GM18498 (cell line): Measurements from ENCODE around the gene NGEF.
"Not testable (repeated sequence)": the region's sequence is repeated elsewhere in the genome, so short reads cannot be mapped to it uniquely, and the experiment has no call there.

Source experiments
- ATAC-seq: cut with Tn5 transposase; IDR thresholded peaks from one replicate; pipeline ENCODE4 v1.9.1; 2021; ENCODE audit warnings: mild to moderate bottlenecking, moderate library complexity; ENCODE audit not compliant: unreplicated experiment

The NGEF gene

DNA sequence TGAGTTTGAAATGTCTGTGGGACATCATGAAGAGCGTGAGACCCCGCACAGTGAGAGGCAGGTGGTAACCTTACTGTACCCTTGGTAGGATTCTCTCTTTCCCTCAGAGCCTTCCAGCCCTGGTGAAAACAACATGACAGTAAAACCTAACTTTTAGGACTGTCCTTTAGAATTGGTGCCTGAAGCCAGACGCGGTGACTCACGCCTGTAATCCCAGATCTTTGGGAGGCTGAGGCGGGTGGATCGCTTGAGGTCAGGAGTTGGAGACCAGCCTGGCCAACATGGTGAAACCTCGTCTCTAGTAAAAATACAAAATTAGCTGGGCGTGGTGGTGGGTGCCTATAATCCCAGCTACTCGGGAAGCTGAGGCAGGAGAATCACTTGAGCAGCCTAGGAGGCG, 161.0 kb downstream of the NGEF start:
- ATAC-seq = not testable (repeated sequence)

DNA sequence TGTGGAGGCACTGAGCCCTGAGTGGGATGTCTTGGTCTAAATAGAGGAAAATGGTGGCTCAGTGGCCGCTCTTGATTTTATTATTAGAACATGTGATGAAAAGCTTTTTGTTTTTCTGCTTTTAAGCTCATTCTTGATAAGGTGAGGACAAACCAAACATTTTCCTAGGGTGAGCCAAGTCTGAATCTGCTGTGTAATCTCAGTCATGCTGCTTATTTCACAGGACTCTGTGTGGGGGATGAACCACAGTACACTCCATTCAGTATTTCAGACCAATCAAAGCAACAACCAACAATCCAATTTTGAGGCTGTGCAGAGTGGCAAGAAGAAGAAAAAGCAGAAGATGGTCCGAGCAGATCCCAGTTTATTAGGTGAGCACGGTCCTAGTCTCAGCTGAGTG, 163.0 kb downstream of the NGEF start:
- no peak for ATAC-seq

DNA sequence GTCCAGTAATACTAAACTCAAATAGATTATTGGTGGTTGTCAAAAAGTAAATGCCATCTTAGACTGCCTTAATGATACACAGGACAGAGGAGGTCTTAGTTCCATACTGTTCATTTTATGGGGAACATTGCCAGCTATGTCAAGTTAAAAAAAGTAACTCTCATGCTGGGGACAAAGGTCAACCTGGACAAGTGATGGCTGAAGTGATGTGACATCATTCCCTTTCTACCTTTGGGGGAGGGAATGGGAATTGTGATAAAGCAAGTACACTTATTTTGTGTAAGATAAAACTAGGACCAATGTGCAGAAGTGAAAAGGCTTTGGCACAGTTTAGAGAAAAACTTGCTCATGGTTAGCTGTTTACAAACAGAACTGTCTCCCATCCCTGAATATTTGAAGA, 167.0 kb downstream of the NGEF start:
- no peak for ATAC-seq

DNA sequence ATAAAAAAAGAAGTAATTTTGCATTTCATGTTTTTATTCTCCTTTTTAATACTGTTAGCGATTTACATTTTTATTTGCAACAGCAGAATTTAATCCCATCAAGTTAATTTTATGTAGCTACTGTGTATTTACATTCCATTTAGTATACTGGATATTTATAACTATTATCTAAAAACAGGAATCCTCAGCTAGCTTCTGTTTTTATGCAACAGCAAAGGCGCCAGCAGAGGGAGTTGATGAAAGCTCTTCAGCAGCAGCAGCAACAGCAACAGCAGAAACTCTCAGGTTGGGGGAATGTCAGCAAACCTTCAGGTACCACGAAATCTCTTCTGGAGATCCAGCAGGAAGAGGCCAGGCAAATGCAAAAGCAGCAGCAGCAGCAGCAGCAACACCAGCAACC, 169.2 kb downstream of the NGEF start:
- ATAC-seq = no peak

DNA sequence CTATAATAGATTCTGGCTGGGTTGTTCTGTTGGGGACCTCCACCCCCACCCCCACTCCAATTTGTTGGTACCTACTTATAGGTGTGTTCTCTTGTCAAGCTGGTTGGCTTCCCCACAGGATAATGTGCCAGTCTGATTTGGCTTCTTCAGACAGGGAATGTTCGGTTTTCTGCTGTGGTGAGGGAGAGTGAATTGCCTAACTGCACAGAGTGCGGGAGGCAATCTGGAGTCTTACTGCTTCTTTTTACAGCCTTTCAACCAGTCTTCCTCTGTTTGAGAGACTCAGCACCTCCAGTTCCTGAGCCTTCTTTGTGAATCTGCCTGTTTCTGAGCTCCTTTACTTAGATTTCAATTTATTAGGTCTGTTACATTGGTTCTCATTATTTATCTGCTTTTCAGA, 170.4 kb downstream of the NGEF start:
- ATAC-seq = no peak

DNA sequence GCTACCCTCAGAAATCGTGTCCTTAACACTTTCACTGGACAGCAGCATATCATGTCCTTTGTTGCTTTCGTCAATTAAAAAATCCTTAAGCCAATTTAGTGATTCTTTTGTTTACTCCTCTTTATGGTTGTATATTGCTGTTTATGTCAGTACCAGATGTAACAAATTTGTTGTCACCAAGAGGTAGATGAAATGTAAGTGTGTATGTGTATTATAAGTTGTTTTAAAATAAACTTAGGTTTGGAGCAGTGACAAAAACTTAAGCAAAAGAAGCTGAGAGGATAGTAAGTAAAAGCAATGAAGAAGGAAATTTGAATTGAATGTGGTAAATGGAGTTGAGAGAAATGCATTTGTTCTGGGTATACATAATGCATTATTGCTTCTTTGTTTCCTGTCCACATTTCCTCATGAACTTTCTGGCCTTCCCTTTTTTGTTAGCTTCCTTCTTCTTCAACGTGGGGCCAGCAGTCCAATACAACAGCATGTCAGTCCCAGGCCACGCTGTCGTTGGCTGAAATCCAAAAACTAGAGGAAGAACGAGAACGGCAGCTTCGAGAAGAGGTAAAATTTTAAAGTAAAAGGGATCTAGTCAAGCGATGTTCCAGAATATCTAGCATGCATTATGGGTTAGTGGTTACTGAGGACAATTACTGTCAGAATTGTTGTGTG, 173.5 kb downstream of the NGEF start:
- no peak for ATAC-seq

DNA sequence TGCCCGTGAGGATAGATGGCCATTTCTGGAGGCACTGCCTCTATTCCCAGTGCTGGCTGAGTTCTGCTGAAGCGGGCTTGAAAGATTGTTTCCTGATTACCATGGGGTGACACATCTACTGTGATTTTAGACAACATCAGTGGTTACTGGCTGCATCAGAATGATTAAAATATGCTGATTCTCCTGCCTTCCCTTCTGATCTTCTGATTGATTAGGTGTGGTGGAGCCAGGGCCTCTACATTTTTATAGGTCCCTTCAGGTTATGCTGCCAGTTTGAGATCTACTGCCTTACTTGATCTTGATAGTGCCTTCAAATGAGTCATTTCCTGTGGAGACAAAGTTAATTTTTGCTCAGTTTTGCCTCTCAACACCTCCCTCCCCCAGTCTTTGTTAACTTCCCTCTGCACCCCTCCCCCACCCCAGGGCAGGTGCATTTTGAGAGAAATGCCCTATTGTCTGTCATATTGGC, 174.6 kb downstream of the NGEF start:
- peak; percentile 76 for ATAC-seq

DNA sequence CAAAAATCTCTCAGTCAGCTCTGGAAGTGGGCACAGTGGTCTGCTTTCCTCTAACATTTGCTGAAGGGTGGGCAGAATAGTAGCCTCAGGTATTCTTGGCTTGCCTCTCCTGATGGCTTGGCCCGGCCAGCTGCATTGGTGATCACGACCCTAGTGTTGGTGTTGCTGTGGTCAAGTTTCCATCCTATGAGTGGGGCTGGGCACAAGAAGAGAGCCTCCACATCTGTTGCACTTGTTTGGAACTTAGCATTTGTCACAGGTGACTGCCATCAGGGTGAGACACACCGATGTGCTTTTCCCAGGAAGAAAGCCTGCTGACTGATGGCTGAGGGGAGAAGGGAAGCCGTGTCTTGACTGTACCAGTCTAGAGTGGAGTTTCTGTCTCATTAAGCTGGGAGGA, 176.1 kb downstream of the NGEF start:
- no peak for ATAC-seq

DNA sequence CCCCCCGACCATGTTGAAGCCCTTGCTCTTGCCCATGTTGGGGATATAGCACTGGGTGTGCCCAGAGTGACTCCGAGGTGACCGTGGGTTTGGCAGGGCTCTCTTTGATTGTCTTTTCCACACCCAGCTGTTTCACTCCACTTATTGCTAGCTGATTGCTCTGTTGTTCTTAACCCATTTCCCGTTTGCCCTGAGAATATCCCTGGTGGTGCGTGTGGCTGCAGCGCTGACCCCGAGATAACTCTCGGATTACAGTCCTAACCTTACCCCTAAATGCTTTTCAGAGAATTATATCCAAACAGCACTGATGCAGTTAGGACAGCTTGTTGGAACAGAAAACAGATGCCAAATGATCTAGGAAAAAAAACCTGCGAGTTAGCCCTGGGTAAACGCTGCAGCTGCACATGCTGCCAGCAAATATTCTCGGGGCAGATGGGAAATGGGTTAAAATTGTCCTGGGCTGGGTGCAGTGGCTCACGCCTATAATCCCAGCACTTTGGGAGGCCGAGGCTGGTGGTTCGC, 177.3 kb downstream of the NGEF start:
- no peak for ATAC-seq

DNA sequence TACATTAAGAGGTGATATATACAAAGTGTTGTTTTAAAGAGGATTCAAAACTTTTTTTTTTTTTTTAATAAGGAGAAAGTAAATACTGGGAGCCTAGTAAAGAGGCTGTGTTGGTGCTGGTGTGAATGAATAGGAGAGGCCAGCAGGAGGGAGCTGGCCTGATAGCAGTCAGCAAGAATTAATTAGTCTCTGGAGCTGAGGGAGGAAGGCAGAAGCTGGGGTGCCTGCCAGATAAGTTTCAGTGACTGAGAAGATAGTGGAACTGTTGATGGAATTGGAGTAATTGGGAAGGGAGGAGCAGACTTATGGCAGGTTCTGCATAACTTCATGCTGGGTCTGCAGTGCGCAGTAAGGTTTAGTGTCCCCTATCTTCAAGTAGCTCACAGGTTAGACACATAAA, 179.2 kb downstream of the NGEF start:
- ATAC-seq = no peak

DNA sequence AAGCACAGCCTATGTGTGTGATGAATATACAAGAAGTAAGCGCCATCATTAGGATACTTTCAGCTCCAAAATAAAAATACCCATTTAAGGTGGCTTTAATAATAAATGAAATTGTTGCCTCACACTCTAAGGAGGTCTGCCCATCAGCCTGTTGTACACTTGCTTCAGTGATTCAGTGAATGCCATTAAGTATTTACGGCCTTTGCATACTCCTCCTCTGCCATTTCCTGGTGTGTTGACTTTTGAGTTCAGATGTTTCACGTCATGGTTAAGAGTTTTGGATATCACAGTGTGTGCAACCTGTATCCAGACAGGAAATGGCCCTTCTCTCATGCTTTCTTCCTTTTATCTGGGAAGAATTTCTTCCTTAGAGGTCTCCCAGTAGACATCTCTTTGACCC, 181.6 kb downstream of the NGEF start:
- ATAC-seq = no peak

DNA sequence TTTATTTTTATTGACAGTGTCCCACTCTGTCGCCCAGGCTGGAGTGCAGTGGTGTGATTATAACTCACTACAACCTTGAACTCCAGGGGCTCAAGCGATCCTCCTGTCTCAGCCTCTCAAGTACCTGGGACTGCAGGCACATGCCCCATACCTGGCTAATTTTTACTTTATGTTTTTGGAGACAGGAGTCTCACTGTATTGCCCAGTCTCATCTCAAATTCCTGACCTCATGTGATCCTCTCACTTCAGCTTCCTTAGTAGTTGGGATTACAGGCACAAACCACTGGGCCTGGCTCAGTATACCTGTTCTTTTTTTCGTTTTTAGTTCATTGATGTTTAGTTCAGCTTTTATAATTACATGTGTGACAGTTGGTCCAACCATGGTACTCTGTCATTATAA, 183.1 kb downstream of the NGEF start:
- no peak for ATAC-seq
